HCT116 (cell line): ENCODE data around the gene TCEAL9. TPM values are rescaled to one million over a fixed set of nuclear protein-coding genes. Genes with fewer than 3 reads are reported as not detected.

Experiments used
- ATAC-seq: fragments of 200-7000 bp; cut with Tn5 transposase; 2 replicates; pipeline ENCODE4 v1.9.1; 2020; ENCODE audit warnings: mild to moderate bottlenecking, moderate library complexity
- BruUV-seq: library from RNA; stranded (reverse); fragments of 400-500 nt; replicated peaks from 2 replicates; lab custom pipeline; 2021; lab: Mats Ljungman, UMichigan
- CTCF ChIA-PET: fragments of 300-600 bp; sonication (Branson Sonifier 250); formaldehyde crosslinking; loops from one replicate; lab custom pipeline; 2021; ENCODE audit warnings: antibody characterized with exemption; lab: Charles Lee
- POLR2A ChIA-PET: fragments of 300-600, 350-600 bp; sonication (Branson Sonifier 250); formaldehyde crosslinking; loops from one replicate; lab custom pipeline; 2021; ENCODE audit warnings: antibody characterized with exemption; lab: Charles Lee
- RAD21 ChIA-PET, 2 experiments: fragments of 300-600 bp; sonication (Branson Sonifier 250); formaldehyde crosslinking; loops; one replicate each; lab custom pipeline; 2023; ENCODE audit warnings: low total read pairs in 2 of 2; ENCODE audit not compliant: uncharacterized antibody in 2 of 2, unreplicated experiment in 2 of 2, low non-redundant PET in 1 of 2; lab: Charles Lee
- DNase-seq: peaks from one replicate; pipeline ENCODE4 v3.0.0-alpha.2; 2010; ENCODE audit warnings: low read depth, low spot score
- H2AFZ ChIP-seq: fragments of 200-600 bp; shearing (Covaris generic), sonication (generic); 2 replicates; pipeline ENCODE4 v1.6.1; 2017; ENCODE audit warnings: low read depth, mixed run types, mixed read lengths, antibody characterized with exemption, low read length; ENCODE audit not compliant: poor library complexity, severe bottlenecking
- H3K27ac ChIP-seq: 2 replicates; pipeline ENCODE4 v1.5.1; 2012; ENCODE audit warnings: low read depth, low read length
- H3K27me3 ChIP-seq: fragments of 200-600 bp; sonication (generic); 2 replicates; pipeline ENCODE4 v1.6.1; 2016; ENCODE audit warnings: mixed run types, low read length, mixed read lengths; ENCODE audit not compliant: insufficient read depth
- H3K36me3 ChIP-seq, 2 experiments: fragments of 200-500 bp in 1 of 2; fragments of 200-600 bp in 1 of 2; sonication (Bioruptor generic) in 1 of 2; sonication (generic) in 1 of 2; 2 replicates each; pipeline versions ENCODE4 v1.5.1 to v1.6.1; 2014 to 2016; ENCODE audit warnings: low read length in 2 of 2, inconsistent platforms in 1 of 2, mixed read lengths in 1 of 2, mixed run types in 1 of 2; ENCODE audit not compliant: insufficient read depth in 2 of 2, control insufficient read depth in 1 of 2
- H3K4me1 ChIP-seq, 2 experiments: fragments of 200-600 bp in 1 of 2; sonication (generic) in 1 of 2; 2 replicates each; pipeline versions ENCODE4 v1.5.1 to v1.6.1; 2012 to 2017; ENCODE audit warnings: low read length in 2 of 2, inconsistent platforms in 1 of 2, mild to moderate bottlenecking in 1 of 2, mixed read lengths in 1 of 2, mixed run types in 1 of 2, moderate library complexity in 1 of 2; ENCODE audit not compliant: insufficient read depth in 2 of 2, control insufficient read depth in 1 of 2
- H3K4me2 ChIP-seq: fragments of 200-600 bp; sonication (generic); 2 replicates; pipeline ENCODE4 v1.6.1; 2017; ENCODE audit warnings: mixed run types, low read length, mixed read lengths
- H3K4me3 ChIP-seq, 2 experiments: fragments of 200-600 bp in 1 of 2; sonication (generic) in 1 of 2; replicated peaks in 1 of 2; 2 replicates each; pipeline ENCODE4 v1.5.1; 2011 to 2016; ENCODE audit warnings: low read length in 2 of 2, control low read depth in 1 of 2, low read depth in 1 of 2, mild to moderate bottlenecking in 1 of 2, mixed read lengths in 1 of 2, mixed run types in 1 of 2
- H3K79me2 ChIP-seq: fragments of 200-600 bp; sonication (generic); 2 replicates; pipeline ENCODE4 v1.6.1; 2017; ENCODE audit warnings: mild to moderate bottlenecking, mixed run types, low read length, moderate library complexity, mixed read lengths; ENCODE audit not compliant: insufficient read depth
- H3K9ac ChIP-seq: fragments of 200-600 bp; sonication (generic); 2 replicates; pipeline ENCODE4 v1.6.1; 2016; ENCODE audit warnings: low read length, mixed read lengths
- H3K9me2 ChIP-seq: fragments of 200-600 bp; sonication (generic), shearing (Covaris generic); 2 replicates; pipeline ENCODE4 v1.6.1; 2017; ENCODE audit warnings: mixed run types, mild to moderate bottlenecking, moderate library complexity; ENCODE audit not compliant: insufficient read depth
- H3K9me3 ChIP-seq, 2 experiments: fragments of 200-500 bp in 1 of 2; fragments of 200-600 bp in 1 of 2; sonication (Bioruptor generic) in 1 of 2; sonication (generic) in 1 of 2; 2 replicates each; pipeline ENCODE4 v1.6.1; 2014 to 2017; ENCODE audit warnings: low read length in 2 of 2, mixed read lengths in 2 of 2, inconsistent platforms in 1 of 2, low read depth in 1 of 2, mild to moderate bottlenecking in 1 of 2, mixed run types in 1 of 2, moderate library complexity in 1 of 2; ENCODE audit not compliant: control insufficient read depth in 1 of 2, insufficient read depth in 1 of 2
- H4K20me1 ChIP-seq: fragments of 200-600 bp; sonication (generic), shearing (Covaris generic); 2 replicates; pipeline ENCODE4 v1.6.1; 2017; ENCODE audit warnings: mixed run types, mild to moderate bottlenecking, moderate library complexity; ENCODE audit not compliant: insufficient read depth
- CBX3 ChIP-seq: IDR thresholded peaks from 2 replicates; pipeline ENCODE4 v1.6.1; 2012; ENCODE audit warnings: low read depth
- CEBPB ChIP-seq: IDR thresholded peaks from 2 replicates; pipeline ENCODE4 v1.6.1; 2012; ENCODE audit warnings: low read depth
- ELF1 ChIP-seq: IDR thresholded peaks from 2 replicates; pipeline ENCODE4 v1.6.1; 2012; ENCODE audit warnings: low read depth, borderline replicate concordance
- EZH2 ChIP-seq: fragments of 200-600 bp; sonication (generic); IDR thresholded peaks from 2 replicates; pipeline ENCODE4 v1.6.1; 2017; ENCODE audit warnings: antibody characterized with exemption, mixed run types
- EZH2phosphoT487 ChIP-seq: fragments of 200-600 bp; IDR thresholded peaks from 2 replicates; pipeline ENCODE4 v1.6.1; 2018; ENCODE audit warnings: antibody characterized with exemption, borderline replicate concordance
- FOSL1 ChIP-seq: IDR thresholded peaks from 2 replicates; pipeline ENCODE4 v1.6.1; 2012; ENCODE audit warnings: low read depth
- JUND ChIP-seq: IDR thresholded peaks from 2 replicates; pipeline ENCODE4 v1.6.1; 2012
- POLR2A ChIP-seq: IDR thresholded peaks from 2 replicates; pipeline ENCODE4 v1.7.0; 2011; ENCODE audit warnings: borderline replicate concordance; ENCODE audit not compliant: insufficient read depth, insufficient read length; ENCODE audit errors: extremely low read depth
- POLR2AphosphoS5 ChIP-seq: IDR thresholded peaks from 2 replicates; pipeline ENCODE4 v1.6.1; 2011; ENCODE audit warnings: mild to moderate bottlenecking, low read depth, low read length, moderate library complexity
- RAD21 ChIP-seq: IDR thresholded peaks from 2 replicates; pipeline ENCODE4 v1.6.1; 2012; ENCODE audit warnings: low read depth, mild to moderate bottlenecking
- REST ChIP-seq: IDR thresholded peaks from 2 replicates; pipeline ENCODE4 v1.6.1; 2012; ENCODE audit warnings: low read depth
- SIN3A ChIP-seq: IDR thresholded peaks from 2 replicates; pipeline ENCODE4 v1.6.1; 2012; ENCODE audit warnings: low read depth
- SP1 ChIP-seq: IDR thresholded peaks from 2 replicates; pipeline ENCODE4 v1.6.1; 2012; ENCODE audit warnings: low read depth
- TCF7L2 ChIP-seq: IDR thresholded peaks from 2 replicates; pipeline ENCODE4 v1.7.0; 2011; ENCODE audit warnings: borderline replicate concordance, inconsistent platforms; ENCODE audit not compliant: insufficient read depth, insufficient read length; ENCODE audit errors: extremely low read depth
- YY1 ChIP-seq: IDR thresholded peaks from 2 replicates; pipeline ENCODE4 v1.6.1; 2011; ENCODE audit warnings: low read length, low read depth, moderate library complexity, mild to moderate bottlenecking; ENCODE audit not compliant: insufficient replicate concordance; ENCODE audit errors: extremely low read depth
- ZBTB33 ChIP-seq: IDR thresholded peaks from 2 replicates; pipeline ENCODE4 v1.6.1; 2011; ENCODE audit warnings: mild to moderate bottlenecking, low read length, moderate library complexity; ENCODE audit not compliant: insufficient replicate concordance; ENCODE audit errors: extremely low read depth
- ZFX ChIP-seq: fragments of 450-650 bp; IDR thresholded peaks from 2 replicates; pipeline ENCODE4 v1.6.1; 2017
- ZNF274 ChIP-seq: fragments of 200-500 bp; sonication (Bioruptor generic); IDR thresholded peaks from 2 replicates; pipeline ENCODE4 v1.6.1; 2014; ENCODE audit warnings: mild to moderate bottlenecking, low read depth, low read length, inconsistent platforms
- intact Hi-C: fragments of 100-400 bp; cut with micrococcal nuclease; formaldehyde crosslinking; loops from 2 replicates; pipeline ENCODE4 v1.10.0; 2022
- total RNA-seq: library from RNA; stranded (reverse); gene quantifications from one replicate; pipeline ENCODE4 v1.2.1, GENCODE V29; 2021; ENCODE audit not compliant: unreplicated experiment
- TF ChIP-seq, protein P1 (sequence below): IDR thresholded peaks from 2 replicates; pipeline ENCODE4 v1.6.1; 2012
- TF ChIP-seq, protein P2 (sequence below): IDR thresholded peaks from 2 replicates; pipeline ENCODE4 v1.6.1; 2012

The TCEAL9 gene
- total RNA-seq, 1 experiment from 2014 or later = 28.8 TPM

DNA sequence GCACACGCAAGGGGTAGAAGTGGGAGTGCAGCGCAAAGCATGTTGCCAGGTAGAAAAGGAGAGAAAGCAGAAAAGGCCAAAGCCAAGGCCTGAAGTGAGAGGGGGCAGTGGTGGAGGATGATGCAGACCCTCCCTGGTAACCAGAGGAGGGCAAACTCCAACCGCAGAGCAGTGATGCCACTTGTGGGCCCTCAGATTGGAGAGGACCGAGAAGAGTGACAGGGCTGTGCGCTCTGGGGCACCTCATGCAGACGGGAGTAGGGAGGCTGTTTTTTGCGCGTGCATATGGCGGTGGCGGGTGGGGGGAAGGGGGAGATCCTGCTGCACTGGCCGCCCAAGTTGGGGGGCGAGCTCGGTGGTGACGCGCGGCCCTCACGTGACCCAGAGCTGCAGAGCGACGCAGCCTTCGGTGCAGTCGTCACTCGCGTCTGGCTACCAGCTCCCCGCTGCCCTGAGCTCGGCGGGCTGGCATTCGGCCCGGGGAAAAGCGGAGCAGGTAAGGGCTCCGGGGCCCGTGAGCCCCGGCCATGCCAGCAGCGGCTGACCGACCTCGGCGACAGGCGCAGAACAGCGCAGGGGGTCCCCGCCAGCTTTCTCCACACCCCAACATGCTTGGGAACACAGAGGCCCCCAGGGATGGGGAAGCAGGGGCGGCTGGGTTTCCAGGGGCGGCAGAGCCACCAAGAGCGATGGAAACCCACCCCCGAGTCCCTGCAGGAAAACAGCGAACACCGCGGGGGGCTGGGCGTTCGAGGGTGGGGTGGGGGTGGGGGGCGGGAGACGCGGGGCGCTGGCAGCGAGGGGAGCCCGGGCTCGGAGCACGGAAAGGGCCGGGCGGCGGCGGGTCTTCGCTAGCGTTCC lies 20.0 kb downstream of the TCEAL9 start, which contains the start of gene BEX3:
BEX3 (plus strand) TSS at position 421 of the 861 bp plus-strand sequence. CDS start 984 bp downstream, outside the sequence.
- intact Hi-C loops = no loop called here
- H3K9me3 ChIP-seq = no peaks in the 10 kb centered on the region
- ChIA-PET POLR2A (interaction anchor here (0.9 to 1.0 kb wide), 2 partner anchors 21 to 28 kb away, joined by 3 to 4 read pairs; partner anchors contain the start of gene TCEAL9), CTCF (no interaction called here), RAD21 (interaction anchor here in 1 of 2 experiments (0.6 kb wide), 1 partner anchor 124 kb away, joined by 5 read pairs; no protein-coding TSS in a partner anchor)
- H3K27me3 ChIP-seq = no peaks in the 10 kb centered on the region
- H3K36me3 ChIP-seq = no peaks in the 10 kb centered on the region
- ATAC-seq = peak; percentile 78
- peak within 1 kb of the TSS; percentile 79 for H3K9ac ChIP-seq
- peak within 1 kb of the TSS; percentile 62 to 64 for H3K4me3 ChIP-seq
- TF ChIP-seq POLR2A (peak; percentile 54), EZH2phosphoT487 (no peak), FOSL1 (no peak), ZFX (0 out of 2 replicates have a peak, but pooled peaks have one; percentile 30), RAD21 (no peak), CBX3 (no peak), CEBPB (no peak), EZH2 (no peak), YY1 (peak; percentile 13), ELF1 (no peak), ZNF274 (no peak), TCF7L2 (no peak), SIN3A (no peak), POLR2AphosphoS5 (peak; percentile 69), JUND (no peak), REST (no peak), SP1 (no peak), ZBTB33 (no peak)
- TF ChIP-seq, protein P1, sequence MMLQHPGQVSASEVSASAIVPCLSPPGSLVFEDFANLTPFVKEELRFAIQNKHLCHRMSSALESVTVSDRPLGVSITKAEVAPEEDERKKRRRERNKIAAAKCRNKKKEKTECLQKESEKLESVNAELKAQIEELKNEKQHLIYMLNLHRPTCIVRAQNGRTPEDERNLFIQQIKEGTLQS = no peak
- TF ChIP-seq, protein P2, sequence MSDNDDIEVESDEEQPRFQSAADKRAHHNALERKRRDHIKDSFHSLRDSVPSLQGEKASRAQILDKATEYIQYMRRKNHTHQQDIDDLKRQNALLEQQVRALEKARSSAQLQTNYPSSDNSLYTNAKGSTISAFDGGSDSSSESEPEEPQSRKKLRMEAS = peak; percentile 65
- peaks cover 2 to 16% of the 10 kb centered on the region in 2 experiments; a peak in 2 of 4 replicates for H3K4me1 ChIP-seq
- H4K20me1 ChIP-seq = no peaks in the 10 kb centered on the region
- peaks cover 9% of the 10 kb centered on the region for H3K79me2 ChIP-seq
- no peak for DNase-seq
- peak within 1 kb of the TSS; percentile 77 for H3K27ac ChIP-seq
- H3K4me2 ChIP-seq = peak within 1 kb of the TSS; percentile 79
- H2AFZ ChIP-seq = peak within 1 kb of the TSS; percentile 45
- H3K9me2 ChIP-seq = no peaks in the 10 kb centered on the region
- no TSS peak for BruUV-seq
